Smooth muscle cell (in vitro differentiated cells): Measurements from ENCODE around the gene SLFN13. TPM values are rescaled to one million over a fixed set of nuclear protein-coding genes. Genes with fewer than 3 reads are reported as not detected.

ENCODE experiments used
- DNase-seq: peaks from one replicate; lab custom pipeline; 2025; ENCODE audit not compliant: unreplicated experiment; lab: John Stamatoyannopoulos, UW
- H2AFZ ChIP-seq: fragments of 200-600 bp; sonication (generic); 2 replicates; pipeline ENCODE4 v1.6.0; 2016; ENCODE audit warnings: antibody characterized with exemption, low read depth, mild to moderate bottlenecking
- H3F3A ChIP-seq: fragments of 200-600 bp; sonication (generic); 2 replicates; pipeline ENCODE4 v1.6.0; 2017; ENCODE audit warnings: antibody characterized with exemption, low read depth
- H3K27ac ChIP-seq: fragments of 200-600 bp; sonication (generic); 2 replicates; pipeline ENCODE4 v1.5.1; 2016; ENCODE audit warnings: low read depth, mild to moderate bottlenecking
- H3K27me3 ChIP-seq: fragments of 200-600 bp; sonication (generic); 2 replicates; pipeline ENCODE4 v1.6.1; 2016; ENCODE audit warnings: low read depth, mild to moderate bottlenecking
- H3K36me3 ChIP-seq: fragments of 200-600 bp; sonication (generic); 2 replicates; pipeline ENCODE4 v1.5.1; 2016; ENCODE audit warnings: low read depth
- H3K4me1 ChIP-seq: fragments of 200-600 bp; sonication (generic); 2 replicates; pipeline ENCODE4 v1.5.1; 2016; ENCODE audit warnings: low read depth
- H3K4me2 ChIP-seq: fragments of 200-600 bp; sonication (generic); 2 replicates; pipeline ENCODE4 v1.6.0; 2016; ENCODE audit warnings: mild to moderate bottlenecking
- H3K4me3 ChIP-seq: fragments of 200-600 bp; sonication (generic); 2 replicates; pipeline ENCODE4 v1.5.1; 2016; ENCODE audit warnings: mild to moderate bottlenecking
- H3K79me2 ChIP-seq: fragments of 200-600 bp; sonication (generic); 2 replicates; pipeline ENCODE4 v1.6.0; 2016; ENCODE audit warnings: low read depth, mild to moderate bottlenecking
- H3K9ac ChIP-seq: fragments of 200-600 bp; sonication (generic); 2 replicates; pipeline ENCODE4 v1.6.0; 2016; ENCODE audit warnings: low read depth
- H3K9me3 ChIP-seq: fragments of 200-600 bp; sonication (generic); replicated peaks from 2 replicates; pipeline ENCODE4 v1.5.1; 2016; ENCODE audit warnings: low read depth
- H4K20me1 ChIP-seq: fragments of 200-600 bp; sonication (generic); 2 replicates; pipeline ENCODE4 v1.6.0; 2016; ENCODE audit warnings: low read depth
- whole genome bisulfite sequencing: methylation state at CpG from one replicate; pipeline ENCODE4 v1.1.7; 2016; ENCODE audit warnings: low lambda C conversion rate; 5-methylcytosine and 5-hydroxymethylcytosine counted together
- polyA plus RNA-seq: library from polyadenylated mRNA; unstranded; fragments of >200 nt; fragmentation: Nextera tagmentation; extraction: Ambion mirVana; gene quantifications from 2 replicates; pipeline ENCODE4 v1.2.1, GENCODE V29; 2016
- small RNA-seq: library from RNA; depleted of rRNA; stranded (forward); fragments of <200 nt; gene quantifications from one replicate; pipeline ENCODE3, GENCODE V24; 2014
- total RNA-seq: library from RNA; depleted of rRNA; stranded (reverse); fragments of >200 nt; gene quantifications from 2 replicates; pipeline ENCODE4 v1.2.3, GENCODE V29; 2014
- TF ChIP-seq, protein P1 (sequence below): fragments of 200-600 bp; sonication (generic); IDR thresholded peaks from 2 replicates; pipeline ENCODE4 v1.5.1; 2017; ENCODE audit warnings: borderline replicate concordance, mild to moderate bottlenecking, antibody characterized with exemption; ENCODE audit not compliant: insufficient read depth, poor library complexity, severe bottlenecking

Gene SLFN13
- total and polyA plus RNA-seq, 2 experiments from 2014 or later = 0.30 to 5.1 TPM

GRCh38 chr17:35390663-35391062 is 57.9 kb downstream of the SLFN13 start:
- H4K20me1 ChIP-seq = no peaks in the 10 kb centered on the region
- no peaks in the 10 kb centered on the region for H3K9me3 ChIP-seq
- no peaks in the 10 kb centered on the region for H3K4me1 ChIP-seq
- no peak overlapping the region for H2AFZ ChIP-seq
- H3K27me3 ChIP-seq = no peaks in the 10 kb centered on the region
- H3F3A ChIP-seq = no peaks in the 10 kb centered on the region
- H3K4me3 ChIP-seq = no peak overlapping the region
- 95% methylated on average over 2 of the region's 2 CpGs for WGBS
- no peak overlapping the region for H3K9ac ChIP-seq
- H3K36me3 ChIP-seq = no peaks in the 10 kb centered on the region
- TF ChIP-seq, protein P1, sequence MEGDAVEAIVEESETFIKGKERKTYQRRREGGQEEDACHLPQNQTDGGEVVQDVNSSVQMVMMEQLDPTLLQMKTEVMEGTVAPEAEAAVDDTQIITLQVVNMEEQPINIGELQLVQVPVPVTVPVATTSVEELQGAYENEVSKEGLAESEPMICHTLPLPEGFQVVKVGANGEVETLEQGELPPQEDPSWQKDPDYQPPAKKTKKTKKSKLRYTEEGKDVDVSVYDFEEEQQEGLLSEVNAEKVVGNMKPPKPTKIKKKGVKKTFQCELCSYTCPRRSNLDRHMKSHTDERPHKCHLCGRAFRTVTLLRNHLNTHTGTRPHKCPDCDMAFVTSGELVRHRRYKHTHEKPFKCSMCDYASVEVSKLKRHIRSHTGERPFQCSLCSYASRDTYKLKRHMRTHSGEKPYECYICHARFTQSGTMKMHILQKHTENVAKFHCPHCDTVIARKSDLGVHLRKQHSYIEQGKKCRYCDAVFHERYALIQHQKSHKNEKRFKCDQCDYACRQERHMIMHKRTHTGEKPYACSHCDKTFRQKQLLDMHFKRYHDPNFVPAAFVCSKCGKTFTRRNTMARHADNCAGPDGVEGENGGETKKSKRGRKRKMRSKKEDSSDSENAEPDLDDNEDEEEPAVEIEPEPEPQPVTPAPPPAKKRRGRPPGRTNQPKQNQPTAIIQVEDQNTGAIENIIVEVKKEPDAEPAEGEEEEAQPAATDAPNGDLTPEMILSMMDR = no peak
- no peaks in the 10 kb centered on the region for H3K79me2 ChIP-seq
- DNase-seq = no peak
- H3K4me2 ChIP-seq = no peak overlapping the region
- H3K27ac ChIP-seq = no peak overlapping the region

DNA sequence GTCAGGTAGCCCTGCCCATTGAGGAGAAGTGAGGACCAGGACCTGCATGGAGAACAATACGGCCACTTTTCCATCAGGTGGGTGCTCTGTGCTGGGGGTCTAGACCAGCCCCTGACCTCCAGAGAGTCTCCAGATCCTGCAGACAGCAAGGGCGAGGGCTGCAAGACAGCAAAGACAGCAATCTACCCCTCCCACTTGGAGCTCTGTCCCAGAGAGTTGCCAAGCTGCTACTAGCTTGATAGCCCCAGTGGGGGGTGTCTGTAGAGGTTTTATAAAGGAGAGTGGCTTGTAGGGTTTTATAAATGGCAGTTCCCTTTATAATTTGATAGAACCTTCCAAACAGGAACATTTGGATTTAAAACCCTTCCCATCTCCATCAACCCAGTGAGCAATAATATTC is 58.4 kb downstream of the SLFN13 start:
- no peaks in the 10 kb centered on the region for H3F3A ChIP-seq
- H3K4me3 ChIP-seq = no peak overlapping the region
- no peak overlapping the region for H3K9ac ChIP-seq
- no peaks in the 10 kb centered on the region for H3K27me3 ChIP-seq
- no peak overlapping the region for H3K4me2 ChIP-seq
- no peak overlapping the region for H3K27ac ChIP-seq
- H3K36me3 ChIP-seq = no peaks in the 10 kb centered on the region
- WGBS = 92% methylated on average over 2 of the region's 2 CpGs
- TF ChIP-seq, protein P1 = no peak
- H2AFZ ChIP-seq = no peak overlapping the region
- no peaks in the 10 kb centered on the region for H3K9me3 ChIP-seq
- no peaks in the 10 kb centered on the region for H3K4me1 ChIP-seq
- H4K20me1 ChIP-seq = no peaks in the 10 kb centered on the region
- no peak for DNase-seq
- H3K79me2 ChIP-seq = no peaks in the 10 kb centered on the region

DNA sequence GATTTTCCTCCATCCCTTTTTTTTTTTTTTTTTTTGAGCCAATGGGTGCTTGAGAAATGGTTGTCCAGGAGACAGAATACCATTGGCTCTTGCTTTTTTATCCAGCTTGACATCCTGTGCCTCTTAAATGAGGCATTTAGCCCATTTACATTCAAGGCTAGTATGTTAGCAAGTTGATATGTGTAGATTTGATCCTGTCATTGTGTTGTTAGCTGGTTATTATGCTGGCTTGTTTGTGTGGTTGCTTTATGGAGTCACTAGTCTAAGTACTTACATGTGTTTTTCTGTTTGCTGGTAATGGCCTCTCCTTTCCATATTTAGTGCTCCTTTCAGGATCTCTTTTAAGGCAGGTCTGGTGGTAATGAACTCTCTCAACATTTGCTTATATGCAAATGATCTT is 61.1 kb downstream of the SLFN13 start:
- H3K4me3 ChIP-seq = no peak overlapping the region
- DNase-seq = no peak

More for the DNA sequence above, 61.1 kb downstream of the SLFN13 start:
- H3K9me3 ChIP-seq = no peaks in the 10 kb centered on the region
- H3K79me2 ChIP-seq = no peaks in the 10 kb centered on the region
- no peaks in the 10 kb centered on the region for H3K27me3 ChIP-seq
- H3K36me3 ChIP-seq = no peaks in the 10 kb centered on the region
- H3K4me1 ChIP-seq = no peaks in the 10 kb centered on the region
- H3K4me2 ChIP-seq = no peak overlapping the region
- H3F3A ChIP-seq = no peaks in the 10 kb centered on the region
- no peak overlapping the region for H3K9ac ChIP-seq
- TF ChIP-seq, protein P1 = no peak
- no peak overlapping the region for H3K27ac ChIP-seq
- H4K20me1 ChIP-seq = no peaks in the 10 kb centered on the region
- H2AFZ ChIP-seq = no peak overlapping the region

Small RNA genes lying within 50 kb of the gene (small RNA-seq; reads per million reads assigned to genes)
- not detected for gene AC060766.5

Other genes with a start within 250 kb of the SLFN13 start
- gene SLFN5, start 205.7 kb downstream of the SLFN13 start, total RNA-seq = 16.0 and 26.8 TPM in 2 replicates
- gene SLFN5, start 205.7 kb downstream of the SLFN13 start, polyA plus RNA-seq = 8.8 and 9.1 TPM in 2 replicates
- 4.3 and 4.4 TPM in 2 replicates for gene SLFN11, start 75.1 kb downstream of the SLFN13 start, total RNA-seq
- gene SLFN11, start 75.1 kb downstream of the SLFN13 start, polyA plus RNA-seq = 1.4 and 1.8 TPM in 2 replicates
- gene SLFN12, start 16.3 kb downstream of the SLFN13 start, total RNA-seq = 14.3 and 17.7 TPM in 2 replicates
- 2.8 and 4.4 TPM in 2 replicates for gene SLFN12, start 16.3 kb downstream of the SLFN13 start, polyA plus RNA-seq
- gene SLFN12L, start 88.9 kb upstream of the SLFN13 start, total RNA-seq = not detected in 2 replicates
- not detected in 2 replicates for gene SLFN12L, start 88.9 kb upstream of the SLFN13 start, polyA plus RNA-seq
- not detected in 2 replicates for gene SLFN14, start 112.1 kb upstream of the SLFN13 start, total RNA-seq
- gene SLFN14, start 112.1 kb upstream of the SLFN13 start, polyA plus RNA-seq = not detected in 2 replicates
- gene PEX12, start 129.8 kb upstream of the SLFN13 start, total RNA-seq = 8.6 and 10.2 TPM in 2 replicates
- 2.8 and 3.5 TPM in 2 replicates for gene PEX12, start 129.8 kb upstream of the SLFN13 start, polyA plus RNA-seq
- gene AP2B1, start 138.6 kb upstream of the SLFN13 start, total RNA-seq = 92.3 and 94.6 TPM in 2 replicates
- 45.0 and 58.5 TPM in 2 replicates for gene AP2B1, start 138.6 kb upstream of the SLFN13 start, polyA plus RNA-seq